Measurements from ENCODE around the gene ANKRD33.

GRCh38 chr12:51883998-51884675, 3.8 kb upstream of the ANKRD33 start:
- TF ChIP-seq CTCF (IDR thresholded peaks at IDR 0.05) (no peak), EP300 (IDR thresholded peaks at IDR 0.05) (no peak)
